HG03520 (cell line): Measurements from ENCODE around the gene CTSL.
"Not testable (repeated sequence)": the region's sequence is repeated elsewhere in the genome, so short reads cannot be mapped to it uniquely, and the experiment has no call there.

Experiments
- ATAC-seq: cut with Tn5 transposase; IDR thresholded peaks from one replicate; pipeline ENCODE4 v1.9.1; 2021; ENCODE audit warnings: mild to moderate bottlenecking, moderate library complexity; ENCODE audit not compliant: unreplicated experiment

CTSL gene

GRCh38 chr9:87718852-87719612 lies 6.9 kb upstream of the CTSL start:
- ATAC-seq, result no peak

DNA sequence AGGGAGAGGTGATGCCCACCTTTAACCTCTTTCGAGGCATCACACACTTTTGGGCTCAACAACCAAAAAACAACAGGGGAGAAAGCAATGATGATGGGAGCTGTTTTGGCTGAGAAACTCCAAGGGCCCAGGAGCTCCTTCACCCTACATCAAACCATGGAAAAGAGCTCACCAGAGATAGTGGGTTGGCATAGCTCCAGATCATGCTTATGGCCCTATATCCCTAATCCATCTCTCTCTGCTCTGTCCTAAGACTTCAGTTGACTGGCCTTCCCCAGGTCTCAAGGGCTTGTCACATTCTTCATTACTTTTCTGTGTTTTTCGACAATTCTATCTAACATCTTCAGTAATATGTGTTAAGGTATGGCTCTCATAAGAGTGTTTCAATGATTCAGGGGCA lies 5.7 kb upstream of the CTSL start:
- no peak for ATAC-seq

DNA sequence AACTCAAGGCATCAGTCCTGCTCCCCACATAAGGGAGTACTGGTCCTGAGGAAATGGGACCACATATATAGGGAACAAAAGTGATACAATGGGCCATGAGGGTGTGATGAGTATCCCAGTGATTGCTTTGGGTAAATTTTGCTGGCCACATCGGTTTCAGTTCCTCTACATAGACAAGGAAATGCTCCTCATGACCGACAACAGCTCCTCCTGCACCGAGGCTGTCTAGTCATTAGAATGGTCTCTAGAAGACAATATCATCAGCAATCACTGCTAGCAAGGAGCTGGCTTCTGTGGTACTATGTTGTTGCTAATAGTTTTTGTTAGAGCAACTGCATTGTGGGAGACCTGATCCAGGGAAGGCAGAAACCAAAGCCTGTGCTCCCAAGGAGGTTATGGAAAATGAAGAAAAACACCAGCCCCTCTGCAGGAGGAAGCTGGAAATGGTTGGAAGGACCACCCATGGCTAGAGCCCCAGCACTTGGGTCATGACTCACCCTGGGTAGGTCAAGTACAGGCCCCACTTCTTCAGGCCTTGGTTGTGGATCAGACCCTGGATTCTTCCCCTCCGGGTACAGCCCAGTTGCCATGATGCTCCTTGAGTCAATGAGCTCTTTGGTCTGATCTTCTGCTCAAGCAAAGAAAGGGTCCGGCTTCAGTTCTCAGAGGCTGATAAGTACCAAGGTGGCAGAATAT lies 3.4 kb upstream of the CTSL start:
- no peak for ATAC-seq

DNA sequence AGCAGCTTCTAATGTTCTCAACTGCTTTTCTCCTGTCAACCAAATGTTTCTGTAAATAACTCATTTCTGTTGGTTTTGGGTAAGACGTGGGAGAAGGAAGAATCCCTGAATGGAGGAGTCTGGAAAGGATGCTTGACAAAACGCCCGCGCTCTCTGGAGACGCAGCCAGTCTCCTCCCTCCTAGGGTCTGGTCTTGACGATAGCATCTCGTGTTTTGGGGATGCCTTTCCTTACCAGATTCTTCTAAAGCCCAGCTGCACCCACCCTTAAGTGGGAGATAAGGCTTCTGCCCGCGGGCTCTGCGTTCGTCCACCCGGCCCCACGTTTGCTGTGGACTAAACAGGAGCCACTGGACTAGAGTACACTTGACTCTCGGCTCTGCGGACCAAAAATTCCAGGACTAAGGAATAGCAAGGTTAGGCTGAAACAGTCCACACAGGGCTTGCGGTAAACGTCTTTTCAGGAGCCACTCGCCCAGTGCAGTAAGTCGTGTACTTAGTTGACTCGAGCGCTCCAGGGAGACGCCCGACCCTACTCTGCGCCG lies 491 bp upstream of the CTSL start:
- no peak for ATAC-seq

- no peak for ATAC-seq
Observed at GRCh38 chr9:87729246-87729645, 3.3 kb downstream of the CTSL start.

- no peak for ATAC-seq
Observed at GRCh38 chr9:87731321-87731720, 5.4 kb downstream of the CTSL start.

DNA sequence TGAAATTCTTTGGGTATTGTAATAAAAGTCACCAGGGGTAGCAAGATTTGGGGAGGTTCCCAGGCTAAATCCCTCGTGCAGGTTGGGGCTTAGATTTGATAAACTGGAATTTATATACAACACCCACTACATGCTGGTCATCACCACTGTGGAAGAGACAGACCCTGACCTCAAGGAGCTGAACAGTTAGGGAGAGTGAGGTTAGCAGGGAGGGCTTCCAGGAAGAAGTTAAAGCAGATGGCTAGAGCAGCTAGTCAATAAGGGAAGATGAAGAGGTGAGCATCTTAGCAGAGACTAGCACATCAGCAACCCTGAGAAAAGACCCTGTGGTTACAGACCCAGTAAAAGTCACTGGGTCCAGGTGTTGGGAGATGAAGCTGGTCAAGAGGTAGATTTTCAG lies 6.4 kb downstream of the CTSL start:
- ATAC-seq, result no peak

DNA sequence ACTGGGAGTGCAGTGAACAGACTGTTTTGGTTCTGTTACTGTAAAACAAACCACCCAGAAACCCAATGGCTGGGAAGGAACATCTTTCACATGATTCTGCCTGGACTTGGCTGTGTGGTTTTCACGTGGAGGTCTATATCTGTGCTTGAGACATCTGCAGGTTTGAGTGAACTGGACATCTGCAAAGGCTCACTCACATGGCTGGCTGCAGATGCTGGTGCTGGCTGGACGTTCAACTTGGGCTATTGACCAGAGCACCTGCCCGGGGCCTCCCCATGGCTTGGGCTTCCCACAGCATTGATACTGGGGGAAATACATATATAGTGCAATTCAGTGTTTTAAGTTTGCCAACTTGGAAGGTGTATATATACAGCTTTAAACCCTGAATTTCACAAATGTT lies 6.8 kb downstream of the CTSL start:
- ATAC-seq, result no peak

- ATAC-seq, result no peak
Observed at GRCh38 chr9:87733273-87734052, 7.5 kb downstream of the CTSL start.

DNA sequence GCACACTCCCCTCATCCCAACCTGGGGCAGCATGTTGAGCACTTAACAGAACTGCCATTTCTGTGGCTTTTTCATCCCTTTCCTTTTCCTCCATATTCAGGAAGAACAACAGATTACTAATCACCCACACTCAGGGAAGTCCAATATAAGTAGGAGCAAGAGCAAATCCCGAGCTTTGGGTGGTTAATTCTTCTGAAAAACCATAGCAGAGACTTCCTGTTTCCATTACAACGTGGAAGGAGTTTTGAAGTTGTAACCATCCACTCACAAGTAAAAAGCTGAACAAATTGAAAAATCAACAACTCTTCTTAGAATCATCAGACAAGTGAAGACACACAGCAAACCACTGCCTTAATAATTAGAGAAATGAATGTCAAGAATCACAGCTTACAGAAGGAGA lies 8.2 kb downstream of the CTSL start:
- ATAC-seq, result no peak

- ATAC-seq, result no peak
Observed at GRCh38 chr9:87739546-87739945, 13.6 kb downstream of the CTSL start.

GRCh38 chr9:87740209-87740608 lies 14.3 kb downstream of the CTSL start:
- ATAC-seq, result no peak

DNA sequence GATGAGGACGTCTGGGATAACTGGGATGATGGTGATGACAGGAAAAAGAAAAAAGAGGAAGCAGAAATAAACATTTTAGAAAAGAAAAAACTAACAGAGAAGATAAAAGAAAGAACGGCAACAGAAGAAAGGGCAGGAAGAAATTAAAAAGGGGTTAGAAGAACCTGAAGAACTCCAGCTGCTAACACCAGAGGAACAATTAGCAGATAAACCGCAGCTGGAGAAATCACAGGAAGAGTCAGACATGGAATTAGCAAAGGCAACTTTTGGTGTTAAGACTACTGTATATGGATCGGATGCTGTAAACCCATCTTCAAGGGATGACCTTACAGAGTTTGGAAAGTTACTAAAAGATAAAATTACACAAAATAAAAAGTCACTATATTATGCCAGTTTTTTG lies 15.4 kb downstream of the CTSL start:
- ATAC-seq, result no peak

DNA sequence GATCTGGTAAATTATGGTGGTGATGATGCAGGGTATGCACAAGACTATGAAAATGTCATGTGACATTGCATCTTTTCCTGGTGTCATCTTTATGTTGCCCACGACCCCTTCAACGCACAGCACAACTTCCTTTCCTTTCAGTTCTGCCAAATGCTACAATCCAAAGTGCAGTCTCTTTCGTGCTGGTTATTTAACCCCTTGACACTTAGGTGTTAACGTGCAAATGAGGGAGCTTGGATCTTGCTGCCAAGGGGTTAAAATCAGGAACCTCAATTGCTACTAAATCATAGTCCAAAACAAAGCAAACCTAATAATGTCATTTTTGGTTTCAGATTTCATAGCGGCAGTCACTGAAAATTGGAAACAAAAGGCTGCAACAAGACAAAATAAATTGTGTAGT lies 16.0 kb downstream of the CTSL start:
- ATAC-seq, result no peak

GRCh38 chr9:87742813-87743428 lies 17.0 kb downstream of the CTSL start:
- no peak for ATAC-seq

DNA sequence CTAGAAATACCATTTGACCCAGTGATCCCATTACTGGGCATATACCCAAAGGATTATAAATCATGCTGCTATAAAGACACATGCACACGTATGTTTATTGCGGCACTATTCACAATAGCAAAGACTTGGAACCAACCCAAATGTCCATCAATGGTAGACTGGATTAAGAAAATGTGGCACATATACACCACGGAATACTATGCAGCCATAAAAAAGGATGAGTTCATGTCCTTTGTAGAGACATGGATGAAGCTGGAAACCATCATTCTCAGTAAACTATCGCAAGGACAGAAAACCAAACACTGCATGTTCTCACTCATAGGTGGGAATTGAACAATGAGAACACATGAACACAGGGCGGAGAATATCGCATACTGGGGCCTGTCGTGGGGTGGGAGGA lies 18.3 kb downstream of the CTSL start:
- ATAC-seq, result not testable (repeated sequence)

DNA sequence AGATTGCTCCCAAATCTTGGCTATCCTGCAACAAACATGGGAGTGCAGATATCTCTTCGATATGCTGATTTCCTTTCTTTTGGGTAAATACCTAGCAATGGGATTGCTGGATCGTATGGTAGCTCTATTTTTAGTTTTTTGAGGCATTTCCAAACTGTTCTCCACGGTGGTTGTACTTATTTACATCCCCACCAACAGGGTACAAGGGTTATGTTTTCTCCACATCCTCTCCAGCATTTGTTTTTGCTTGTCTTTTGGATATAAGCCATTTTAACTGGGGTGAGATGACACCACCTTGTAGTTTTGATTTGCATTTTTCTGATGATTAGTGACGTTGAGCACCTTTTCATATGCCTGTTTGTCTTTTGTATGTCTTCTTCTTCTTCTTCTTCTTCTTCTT lies 20.3 kb downstream of the CTSL start:
- no peak for ATAC-seq

DNA sequence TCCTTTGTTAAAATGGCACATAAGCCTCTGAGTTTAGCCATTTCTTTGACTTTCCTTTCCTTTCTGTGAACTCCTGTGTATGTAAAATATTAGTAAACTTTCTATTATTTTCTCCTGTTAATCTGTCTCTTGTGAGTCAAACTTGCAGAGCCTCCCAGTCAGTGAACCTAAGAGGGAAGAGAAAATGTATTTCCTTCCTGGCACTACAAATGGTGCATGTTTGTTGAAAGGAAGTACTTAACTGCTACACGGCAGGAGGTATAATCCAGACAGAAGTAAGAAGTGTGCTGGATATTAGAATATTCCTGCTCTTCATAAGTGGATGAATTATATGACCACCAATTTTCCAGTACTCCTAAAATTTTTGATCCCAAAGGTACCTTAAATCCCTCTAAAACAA lies 23.0 kb downstream of the CTSL start:
- ATAC-seq, result no peak

DNA sequence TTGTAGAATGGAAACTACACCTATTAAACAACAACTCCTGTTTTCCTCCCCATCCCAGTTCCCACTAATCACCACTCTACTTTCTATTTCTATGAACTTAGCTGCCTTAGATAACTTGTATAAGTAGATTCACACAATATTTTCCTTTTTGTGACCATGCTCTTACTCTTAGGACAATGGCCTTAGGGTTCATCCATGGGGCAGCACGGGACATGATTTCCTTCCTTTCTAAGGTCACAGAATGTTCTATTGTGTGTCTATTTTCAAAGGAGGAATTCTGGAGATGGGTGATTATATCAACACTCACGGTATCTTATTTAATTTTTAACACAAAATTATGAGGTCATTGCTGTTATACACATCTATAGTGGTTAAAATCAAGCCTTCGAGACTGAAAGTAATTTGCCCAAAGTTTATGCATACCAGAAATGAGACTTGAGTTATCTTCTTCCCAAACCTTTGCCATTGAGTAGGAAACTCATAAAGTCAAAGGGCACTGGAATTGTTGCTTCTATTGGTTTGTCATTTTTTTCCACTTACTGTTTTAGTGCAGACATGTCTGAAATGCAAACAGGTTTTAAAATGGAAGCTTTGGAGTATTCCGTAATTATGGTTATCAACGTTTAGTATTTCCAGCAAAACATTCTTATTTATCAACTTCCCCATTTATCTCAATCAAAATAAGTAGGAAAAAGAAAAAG lies 23.6 kb downstream of the CTSL start:
- no peak for ATAC-seq

DNA sequence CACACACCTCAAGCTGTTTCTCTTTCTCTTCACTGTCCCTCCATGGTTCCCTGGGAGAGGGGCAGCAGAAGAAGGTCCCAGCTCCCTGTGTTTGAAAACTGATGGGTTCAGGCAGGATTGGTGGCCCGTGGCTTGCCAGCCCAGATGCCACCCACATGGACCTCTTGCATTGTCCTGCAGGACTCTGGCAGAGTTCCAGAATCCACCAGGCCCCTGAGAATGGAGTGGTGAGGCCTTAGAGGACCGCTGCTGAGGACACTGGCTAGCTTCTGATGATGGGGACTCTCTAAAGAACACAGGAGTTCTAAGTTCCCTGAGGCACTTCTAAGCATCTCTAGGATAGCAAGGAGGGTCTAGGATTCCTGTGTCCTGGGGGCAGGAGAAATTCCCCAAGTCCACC lies 24.8 kb downstream of the CTSL start:
- ATAC-seq, result no peak

- no peak for ATAC-seq
Observed at GRCh38 chr9:87751423-87751822, 25.5 kb downstream of the CTSL start.
